H9 (cell line): ENCODE data around the gene AKR1C3. TPM values are rescaled to one million over a fixed set of nuclear protein-coding genes. Genes with fewer than 3 reads are reported as not detected.

Experiments used
- DNase-seq: peaks from one replicate; pipeline ENCODE4 v3.0.0-alpha.2; 2017
- H2AFZ ChIP-seq: one replicate; pipeline ENCODE4 v1.6.1; 2013; ENCODE audit warnings: mild to moderate bottlenecking, low read length, control low read depth, moderate library complexity
- H2AK5ac ChIP-seq: 2 replicates; pipeline ENCODE4 v1.6.1; 2013; ENCODE audit warnings: low read length, control low read depth, mixed read lengths; ENCODE audit not compliant: insufficient read length
- H2BK120ac ChIP-seq: one replicate; pipeline ENCODE4 v1.6.1; 2013; ENCODE audit warnings: low read depth, mild to moderate bottlenecking, low read length, control low read depth, inconsistent platforms; ENCODE audit not compliant: poor library complexity, severe bottlenecking
- H2BK12ac ChIP-seq: 2 replicates; pipeline ENCODE4 v1.6.1; 2013; ENCODE audit warnings: low read length, control low read depth, mixed read lengths, low read depth; ENCODE audit not compliant: insufficient read length
- H2BK15ac ChIP-seq: 2 replicates; pipeline ENCODE4 v1.6.1; 2013; ENCODE audit warnings: low read depth, low read length, control low read depth
- H2BK20ac ChIP-seq: one replicate; pipeline ENCODE4 v1.6.1; 2013; ENCODE audit warnings: low read depth, mild to moderate bottlenecking, low read length, control low read depth, inconsistent platforms; ENCODE audit not compliant: poor library complexity, severe bottlenecking
- H2BK5ac ChIP-seq: 2 replicates; pipeline ENCODE4 v1.6.1; 2013; ENCODE audit warnings: low read length, control low read depth, mixed read lengths; ENCODE audit not compliant: insufficient read length
- H3K14ac ChIP-seq: 2 replicates; pipeline ENCODE4 v1.6.1; 2013; ENCODE audit warnings: low read length, control low read depth; ENCODE audit not compliant: insufficient read depth
- H3K18ac ChIP-seq: 2 replicates; pipeline ENCODE4 v1.6.1; 2013; ENCODE audit warnings: low read depth, mild to moderate bottlenecking, mixed read lengths, low read length, control low read depth; ENCODE audit not compliant: insufficient read length
- H3K23ac ChIP-seq: 2 replicates; pipeline ENCODE4 v1.6.1; 2013; ENCODE audit warnings: low read length, control low read depth, mixed read lengths, low read depth; ENCODE audit not compliant: insufficient read length
- H3K23me2 ChIP-seq: 2 replicates; pipeline ENCODE4 v1.6.1; 2013; ENCODE audit warnings: low read depth, mild to moderate bottlenecking, mixed read lengths, low read length, control low read depth; ENCODE audit not compliant: insufficient read length, poor library complexity, severe bottlenecking
- H3K27ac ChIP-seq: 2 replicates; pipeline ENCODE4 v1.5.1; 2013; ENCODE audit warnings: low read length, control low read depth, mixed read lengths, low read depth; ENCODE audit not compliant: insufficient read length
- H3K27me3 ChIP-seq: 2 replicates; pipeline ENCODE4 v1.6.1; 2013; ENCODE audit warnings: low read length, control low read depth, inconsistent platforms; ENCODE audit not compliant: insufficient read depth
- H3K4ac ChIP-seq: 2 replicates; pipeline ENCODE4 v1.6.1; 2013; ENCODE audit warnings: low read depth, mild to moderate bottlenecking, control low read depth, inconsistent platforms, low read length, moderate library complexity
- H3K4me1 ChIP-seq: 2 replicates; pipeline ENCODE4 v1.6.1; 2013; ENCODE audit warnings: low read length, control low read depth, inconsistent platforms; ENCODE audit not compliant: insufficient read depth
- H3K4me2 ChIP-seq: 2 replicates; pipeline ENCODE4 v1.6.1; 2013; ENCODE audit warnings: low read length, control low read depth, mixed read lengths; ENCODE audit not compliant: insufficient read length, insufficient read depth
- H3K56ac ChIP-seq: 2 replicates; pipeline ENCODE4 v1.6.1; 2013; ENCODE audit warnings: low read depth, mild to moderate bottlenecking, mixed read lengths, low read length, control low read depth; ENCODE audit not compliant: insufficient read length
- H3K79me1 ChIP-seq: 2 replicates; pipeline ENCODE4 v1.6.1; 2013; ENCODE audit warnings: low read depth, mild to moderate bottlenecking, moderate library complexity, low read length, control low read depth, inconsistent platforms; ENCODE audit not compliant: insufficient read depth, poor library complexity, severe bottlenecking
- H3K79me2 ChIP-seq: 2 replicates; pipeline ENCODE4 v1.6.1; 2013; ENCODE audit warnings: low read length, control low read depth, inconsistent platforms; ENCODE audit not compliant: insufficient read depth
- H3K9ac ChIP-seq: 2 replicates; pipeline ENCODE4 v1.6.1; 2013; ENCODE audit warnings: low read length, control low read depth, mixed read lengths; ENCODE audit not compliant: insufficient read length; ENCODE audit errors: extremely low read depth
- H3K9me3 ChIP-seq: one replicate; pipeline ENCODE4 v1.6.1; 2013; ENCODE audit warnings: low read depth, low read length, inconsistent platforms; ENCODE audit not compliant: control insufficient read depth
- H3T11ph ChIP-seq: one replicate; pipeline ENCODE4 v1.6.1; 2013; ENCODE audit warnings: mild to moderate bottlenecking, low read length, control low read depth, inconsistent platforms
- H4K20me1 ChIP-seq: one replicate; pipeline ENCODE4 v1.6.1; 2013; ENCODE audit not compliant: control insufficient read depth, insufficient read length, insufficient read depth
- H4K5ac ChIP-seq: 2 replicates; pipeline ENCODE4 v1.6.1; 2013; ENCODE audit warnings: low read depth, mild to moderate bottlenecking, mixed read lengths, low read length, control low read depth; ENCODE audit not compliant: insufficient read length
- H4K8ac ChIP-seq: replicated peaks from 2 replicates; pipeline ENCODE4 v1.6.1; 2013; ENCODE audit warnings: low read length, control low read depth, mixed read lengths, low read depth; ENCODE audit not compliant: insufficient read length
- H4K91ac ChIP-seq: 2 replicates; pipeline ENCODE4 v1.6.1; 2013; ENCODE audit warnings: low read depth, mild to moderate bottlenecking, moderate library complexity, mixed read lengths, low read length, control low read depth; ENCODE audit not compliant: insufficient read length
- H3K27ac Mint-ChIP-seq, 3 experiments: 2 replicates in 2 of 3; 3 replicates in 1 of 3; pipeline ENCODE4 v1.8.0; 2020 to 2021; ENCODE audit warnings: mixed read lengths in 3 of 3, mild to moderate bottlenecking in 1 of 3, moderate library complexity in 1 of 3
- H3K27me3 Mint-ChIP-seq: 2 replicates; pipeline ENCODE4 v1.8.0; 2021; ENCODE audit warnings: low read depth, mild to moderate bottlenecking, moderate library complexity, mixed read lengths
- H3K36me3 Mint-ChIP-seq, 3 experiments: 2 replicates in 2 of 3; 3 replicates in 1 of 3; pipeline ENCODE4 v1.8.0; 2020 to 2021; ENCODE audit warnings: low read depth in 3 of 3, mixed read lengths in 3 of 3; ENCODE audit not compliant: insufficient read depth in 1 of 3
- H3K4me1 Mint-ChIP-seq, 2 experiments: 2 replicates each; pipeline ENCODE4 v1.8.0; 2020; ENCODE audit warnings: mixed read lengths in 2 of 2
- H3K4me3 Mint-ChIP-seq, 2 experiments: 2 replicates in 1 of 2; 3 replicates in 1 of 2; pipeline ENCODE4 v1.8.0; 2020 to 2021; ENCODE audit warnings: mild to moderate bottlenecking in 2 of 2, mixed read lengths in 2 of 2, moderate library complexity in 1 of 2
- H3K9me3 Mint-ChIP-seq, 2 experiments: 2 replicates in 1 of 2; 3 replicates in 1 of 2; pipeline ENCODE4 v1.8.0; 2020; ENCODE audit warnings: mild to moderate bottlenecking in 2 of 2, mixed read lengths in 2 of 2, moderate library complexity in 1 of 2
- CTCF ChIP-seq: fragments of 200-600 bp; sonication (generic); conservative IDR thresholded peaks from 3 replicates; pipeline ENCODE4 v1.8.0; 2021; ENCODE audit warnings: antibody characterized with exemption, mild to moderate bottlenecking
- WGBS: extraction: QIAGEN DNeasy Blood & Tissue Kit; methylation state at CpG from one replicate; pipeline ENCODE4 v1.1.7; 2013; ENCODE audit warnings: missing lambda C conversion rate, low lambda C conversion rate, mixed read lengths; ENCODE audit not compliant: insufficient read length; ENCODE audit errors: extremely low coverage; 5-methylcytosine and 5-hydroxymethylcytosine counted together
- total RNA-seq: library from RNA; stranded (reverse); gene quantifications from 2 replicates; pipeline ENCODE4 v1.2.1, GENCODE V29; 2021

Gene AKR1C3
- total RNA-seq, 1 experiment from 2014 or later, result 2.1 TPM

GRCh38 chr10:5155951-5156350, 61.7 kb downstream of the AKR1C3 start:
- no peak overlapping the region for H3K23ac ChIP-seq
- Mint-ChIP-seq H3K4me1 (no peaks in the 10 kb centered on the region), H3K9me3 (peaks cover 71 to 89% of the 10 kb centered on the region in 2 experiments), H3K36me3 (peaks cover 0 to 20% (median 0%) of the 10 kb centered on the region in 3 experiments; a peak in 3 of 7 replicates), H3K27me3 (peaks cover 7% of the 10 kb centered on the region), H3K27ac (no peak overlapping the region), H3K4me3 (no peak overlapping the region)
- H3K27ac ChIP-seq, result no peak overlapping the region
- no peak overlapping the region for H3K14ac ChIP-seq
- H3T11ph ChIP-seq, result no peak overlapping the region
- H4K91ac ChIP-seq, result no peak overlapping the region
- H3K79me2 ChIP-seq, result no peaks in the 10 kb centered on the region
- no peaks in the 10 kb centered on the region for H3K27me3 ChIP-seq
- no peak overlapping the region for H2BK12ac ChIP-seq
- no peaks in the 10 kb centered on the region for H3K4me1 ChIP-seq
- H2BK15ac ChIP-seq, result no peak overlapping the region
- TF ChIP-seq CTCF, result no peak
- H4K5ac ChIP-seq, result no peak overlapping the region
- H4K8ac ChIP-seq, result no peak overlapping the region
- no peaks in the 10 kb centered on the region for H4K20me1 ChIP-seq
- no peak overlapping the region for H2AK5ac ChIP-seq
- no peaks in the 10 kb centered on the region for H3K79me1 ChIP-seq
- H2BK120ac ChIP-seq, result no peak overlapping the region
- H2BK5ac ChIP-seq, result no peak overlapping the region
- H3K4me2 ChIP-seq, result no peak overlapping the region
- H3K56ac ChIP-seq, result no peak overlapping the region
- no peaks in the 10 kb centered on the region for H3K23me2 ChIP-seq
- H2AFZ ChIP-seq, result no peak overlapping the region
- H2BK20ac ChIP-seq, result no peak overlapping the region
- no peak overlapping the region for H3K18ac ChIP-seq
- H3K4ac ChIP-seq, result no peak overlapping the region
- peaks cover 15% of the 10 kb centered on the region for H3K9me3 ChIP-seq
- no peak for DNase-seq
- no peak overlapping the region for H3K9ac ChIP-seq
- no CpG with 5 or more reads among the region's 1 CpG for WGBS

Other genes starting within 250 kb of the AKR1C3 start
- gene AKR1C1, start 131.0 kb upstream of the AKR1C3 start, total RNA-seq, result 1.9 and 2.0 TPM in 2 replicates
- gene AKR1C2, start 90.6 kb upstream of the AKR1C3 start, total RNA-seq, result 0.74 and 0.83 TPM in 2 replicates
- gene AKR1C8, start 90.7 kb downstream of the AKR1C3 start, total RNA-seq, result not detected in 2 replicates
- not detected in 2 replicates for gene AKR1C4, start 102.4 kb downstream of the AKR1C3 start, total RNA-seq